ENCODE data around the gene CFTR.
"Not testable (repeated sequence)": the region's sequence is repeated elsewhere in the genome, so short reads cannot be mapped to it uniquely, and the experiment has no call there.

The CFTR gene

DNA sequence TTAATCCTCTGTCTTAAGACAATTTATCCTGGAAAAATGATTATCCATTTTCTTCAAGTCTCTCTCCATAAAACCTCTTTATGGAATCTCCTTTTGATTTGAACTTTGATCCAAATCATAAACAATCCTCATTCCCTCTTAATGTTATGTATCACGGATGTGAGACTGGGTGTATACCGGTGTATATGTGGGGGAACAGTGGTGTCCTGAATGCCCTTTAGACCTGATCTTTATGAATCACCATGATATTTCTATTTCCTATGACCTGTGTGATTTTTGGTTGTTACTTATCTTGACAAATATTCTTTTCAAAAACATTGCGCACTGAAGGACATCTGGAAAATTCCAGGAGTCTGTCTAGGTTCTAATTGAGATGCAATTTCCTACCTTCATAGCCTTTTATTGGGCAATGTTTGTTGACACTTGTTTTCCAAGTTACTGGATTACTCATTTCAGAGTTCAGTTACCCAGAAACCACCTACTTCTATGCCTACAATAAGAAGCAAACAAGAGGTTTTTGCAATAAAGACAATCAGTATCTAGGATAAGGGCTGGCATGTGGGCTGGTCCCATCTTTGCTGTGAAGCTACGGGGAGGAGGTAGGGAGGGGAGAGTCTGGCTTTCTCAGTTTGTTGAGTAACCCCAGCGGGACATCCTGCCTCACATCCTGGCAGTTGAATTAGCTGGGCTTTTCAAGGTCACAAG lies 203.0 kb downstream of the CFTR start:
- DNase-seq (ENCODE audit: low read depth in 1 of 2, low spot score in 1 of 2): no peak

DNA sequence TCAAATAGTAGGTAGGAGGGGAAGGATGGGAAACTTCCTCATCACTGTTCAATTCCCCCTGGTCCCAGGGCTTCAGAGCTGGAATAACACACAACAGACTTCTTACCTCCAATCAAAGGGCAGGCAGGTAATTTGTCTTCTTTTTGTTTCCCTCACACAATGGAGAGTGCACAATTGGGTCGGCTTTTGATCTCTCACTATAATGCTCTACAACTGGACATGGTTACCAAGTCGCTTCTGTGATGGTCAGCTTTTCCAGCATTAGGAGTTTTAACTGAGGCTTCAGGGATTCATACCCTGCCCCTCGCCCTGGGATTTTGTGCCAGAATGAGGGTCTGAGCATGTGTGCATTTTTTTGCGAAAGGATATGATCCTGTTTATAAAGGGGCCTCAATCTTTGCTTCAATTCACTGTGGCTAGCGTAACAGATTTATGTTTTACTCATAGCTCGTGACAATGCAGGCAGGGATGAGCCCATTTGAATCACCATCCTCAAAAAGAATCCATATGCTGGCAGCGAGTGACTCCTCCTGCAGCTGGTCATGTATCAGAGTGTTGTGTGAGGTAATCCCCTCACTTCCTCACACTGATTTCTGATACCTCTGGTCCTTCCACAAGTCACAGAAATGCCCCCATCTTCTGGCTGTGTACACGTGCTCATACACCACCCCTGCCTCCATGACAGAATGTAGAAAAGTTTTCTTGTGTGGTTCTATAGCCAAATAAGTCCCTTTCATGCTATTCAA lies 203.8 kb downstream of the CFTR start:
- DNase-seq (ENCODE audit: low read depth in 1 of 2, low spot score in 1 of 2): no peak

DNA sequence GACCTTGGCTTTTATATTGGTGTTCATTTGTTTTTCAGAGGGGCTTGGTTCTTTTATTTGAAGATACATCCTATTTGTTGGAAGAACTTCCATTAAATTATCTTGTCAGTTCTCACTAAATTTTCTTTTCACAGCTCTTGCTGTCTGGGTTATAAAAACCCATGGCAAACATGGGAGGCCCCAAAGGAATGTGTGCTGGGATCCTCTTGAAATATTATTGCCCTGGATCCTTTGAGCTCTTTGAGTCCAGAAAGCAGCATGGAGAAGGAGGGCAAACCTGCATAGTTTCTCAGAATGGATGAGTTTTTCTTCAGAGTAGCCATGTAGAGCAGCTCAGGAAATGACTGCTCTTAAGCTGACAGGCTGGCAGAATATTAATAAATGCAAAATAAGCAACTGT lies 206.0 kb downstream of the CFTR start:
- DNase-seq (ENCODE audit: low read depth in 1 of 2, low spot score in 1 of 2): no peak

DNA sequence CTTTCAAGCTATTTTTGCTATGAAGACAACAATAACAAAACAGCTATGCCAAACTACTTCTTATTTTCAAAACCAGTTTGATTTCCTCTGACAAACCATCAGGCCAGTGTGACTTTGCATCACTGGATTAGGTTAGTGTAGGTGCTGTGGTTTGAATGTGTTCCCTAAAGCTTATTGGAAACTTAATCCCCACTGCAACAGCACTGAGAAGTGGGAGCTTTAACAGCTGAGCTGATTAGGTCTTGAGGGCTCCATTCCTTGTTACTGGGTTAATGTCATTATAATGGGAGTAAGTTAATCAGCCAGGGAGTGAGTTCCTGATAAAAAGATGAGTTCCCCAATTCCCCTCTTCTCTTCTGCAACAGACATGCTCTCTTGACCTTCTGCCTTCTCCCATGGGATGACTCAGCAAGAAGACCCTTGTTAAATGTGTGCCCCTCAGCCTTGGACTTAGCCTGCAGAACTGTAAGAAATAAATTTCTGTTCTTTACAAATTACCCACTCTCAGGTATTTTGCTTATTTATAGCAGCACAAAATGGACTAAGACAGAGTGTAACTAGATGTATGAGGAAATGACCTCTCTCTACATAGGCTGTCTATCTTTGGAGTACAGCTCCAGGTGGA lies 206.6 kb downstream of the CFTR start:
- DNase-seq (ENCODE audit: low read depth in 1 of 2, low spot score in 1 of 2): no peak

DNA sequence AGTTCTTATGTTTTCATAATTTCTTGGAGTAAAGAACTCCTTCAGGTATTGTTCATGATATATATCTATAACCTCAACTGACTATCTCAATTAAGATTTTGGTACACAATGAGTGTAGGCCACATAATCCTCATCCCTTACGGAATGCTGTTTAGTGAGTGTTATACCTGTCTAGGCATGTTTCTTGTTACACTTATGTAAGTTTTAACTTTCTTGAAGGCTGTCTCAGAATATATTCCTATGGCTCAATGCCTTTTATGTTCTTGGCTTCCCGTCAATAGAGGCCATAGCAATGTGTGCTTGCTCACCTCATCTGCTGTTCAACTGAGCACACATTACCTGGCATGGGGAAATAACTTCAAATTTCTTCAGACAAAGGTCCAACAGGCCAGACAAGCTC lies 208.3 kb downstream of the CFTR start:
- DNase-seq (ENCODE audit: low read depth in 1 of 2, low spot score in 1 of 2): no peak

DNA sequence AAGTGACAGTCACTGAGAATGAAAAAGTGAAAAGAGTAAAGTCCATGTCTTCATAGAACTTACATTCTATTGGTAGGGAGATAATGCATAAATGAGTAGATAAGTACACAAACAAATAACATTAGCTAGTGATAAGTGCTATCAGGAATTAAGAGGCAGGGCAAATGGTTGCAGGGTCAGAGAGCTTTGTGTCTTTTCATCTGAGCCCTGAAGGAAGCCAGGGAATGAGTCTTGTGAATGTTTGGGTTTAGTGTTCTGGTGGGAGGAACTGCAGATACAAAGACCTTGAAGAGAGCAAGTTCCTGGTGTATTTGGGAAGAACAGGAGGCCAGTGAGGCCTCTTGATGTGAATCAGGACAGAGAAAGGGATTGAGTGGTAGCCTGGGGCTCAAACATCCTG lies 209.6 kb downstream of the CFTR start:
- DNase-seq (ENCODE audit: low read depth in 1 of 2, low spot score in 1 of 2): no peak

DNA sequence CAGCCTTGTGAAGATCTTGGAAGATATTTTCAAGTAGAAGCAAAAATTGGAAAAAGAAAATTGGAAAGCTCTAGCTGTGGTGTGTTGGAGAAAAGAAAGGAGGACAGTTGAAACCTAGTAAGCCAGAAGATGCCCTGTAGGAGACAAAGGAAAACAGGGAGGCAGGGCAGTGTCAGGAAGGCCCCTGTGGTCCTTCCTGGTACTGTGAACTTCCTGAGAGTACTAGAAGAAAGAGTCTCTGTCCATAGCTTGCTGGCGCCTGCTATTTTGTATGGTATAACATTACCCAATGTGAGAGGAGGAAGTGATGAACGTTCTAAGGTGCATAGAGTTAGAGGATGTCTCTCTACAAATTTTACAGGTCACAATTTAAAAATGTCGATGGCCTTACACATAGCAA lies 210.3 kb downstream of the CFTR start:
- no peak for DNase-seq (ENCODE audit: low read depth in 1 of 2, low spot score in 1 of 2)

DNA sequence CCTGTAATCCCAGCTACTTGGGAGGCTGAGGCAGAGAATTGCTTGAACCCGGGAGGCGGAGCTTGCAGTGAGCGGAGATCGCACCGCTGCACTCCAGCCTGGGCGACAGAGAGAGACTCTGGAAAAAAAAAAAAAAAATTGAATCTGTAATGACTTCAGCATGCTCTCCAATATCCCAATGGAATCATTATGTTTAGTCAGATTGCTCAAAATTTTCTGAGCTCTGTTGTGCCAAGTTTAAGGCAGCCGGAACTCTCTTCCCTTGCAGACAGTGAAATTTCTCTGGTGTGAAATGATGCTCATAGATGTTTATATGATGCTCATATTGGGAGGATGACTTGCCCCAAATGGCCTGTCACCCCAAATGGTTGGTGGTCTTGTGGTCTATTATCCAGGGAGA lies 212.5 kb downstream of the CFTR start:
- no peak for DNase-seq (ENCODE audit: low read depth in 1 of 2, low spot score in 1 of 2)

DNA sequence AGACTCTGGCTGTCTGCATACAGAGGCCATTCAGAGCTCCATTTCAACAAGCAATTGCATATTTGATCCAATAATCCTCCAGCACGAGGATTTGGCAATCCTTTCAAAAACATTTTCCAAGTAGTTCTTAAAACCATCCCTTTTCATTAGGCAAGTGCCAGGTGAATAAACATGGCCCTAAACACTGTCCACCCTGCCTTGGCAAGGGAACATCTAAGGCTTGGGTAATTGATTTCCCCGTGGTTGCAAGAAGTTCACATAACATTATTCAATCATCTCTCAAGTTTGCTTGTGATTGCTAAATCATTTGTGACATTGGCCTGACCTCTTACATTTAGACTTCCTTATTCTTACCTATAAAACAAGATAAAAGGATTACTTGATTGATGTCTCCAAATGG lies 218.2 kb downstream of the CFTR start:
- no peak for DNase-seq (ENCODE audit: low read depth in 1 of 2, low spot score in 1 of 2)

DNA sequence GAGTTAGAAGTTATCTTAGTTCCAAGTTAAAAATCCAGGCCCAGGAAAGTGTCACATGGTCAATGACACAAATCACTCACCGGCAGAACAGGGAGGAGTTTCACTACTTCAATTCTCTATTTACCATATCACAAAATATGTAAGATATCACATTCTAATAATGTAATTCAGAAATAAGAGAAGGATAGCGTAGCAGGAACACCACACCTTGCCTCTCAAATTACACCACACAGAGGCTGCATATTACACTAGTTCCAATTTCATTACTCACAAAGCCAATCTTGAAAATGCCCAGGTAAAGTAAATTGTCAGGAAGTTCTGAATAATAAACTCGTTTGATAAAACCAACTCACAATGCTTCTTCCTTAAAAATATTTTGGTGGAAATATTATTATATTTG lies 224.2 kb downstream of the CFTR start:
- DNase-seq (ENCODE audit: low read depth in 1 of 2, low spot score in 1 of 2): no peak

DNA sequence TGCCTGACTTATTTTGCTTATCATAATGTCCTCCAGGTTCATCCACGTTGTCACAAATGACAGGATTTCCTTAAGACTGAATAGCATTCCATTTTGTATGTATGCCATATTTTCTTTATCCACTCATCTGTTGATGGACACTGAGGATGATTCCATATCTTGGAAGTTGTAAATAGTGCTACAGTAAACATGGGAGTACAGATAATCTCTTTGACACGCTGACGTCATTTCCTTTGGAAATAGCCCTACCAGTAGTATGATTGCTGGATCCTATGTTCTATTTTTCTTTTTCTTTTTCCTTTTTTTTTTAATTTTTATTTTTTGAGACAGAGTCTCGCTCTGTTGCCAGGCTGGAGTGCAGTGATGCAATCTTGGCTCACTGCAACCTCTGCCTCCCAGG lies 225.8 kb downstream of the CFTR start:
- DNase-seq (ENCODE audit: low read depth in 1 of 2, low spot score in 1 of 2): no peak

DNA sequence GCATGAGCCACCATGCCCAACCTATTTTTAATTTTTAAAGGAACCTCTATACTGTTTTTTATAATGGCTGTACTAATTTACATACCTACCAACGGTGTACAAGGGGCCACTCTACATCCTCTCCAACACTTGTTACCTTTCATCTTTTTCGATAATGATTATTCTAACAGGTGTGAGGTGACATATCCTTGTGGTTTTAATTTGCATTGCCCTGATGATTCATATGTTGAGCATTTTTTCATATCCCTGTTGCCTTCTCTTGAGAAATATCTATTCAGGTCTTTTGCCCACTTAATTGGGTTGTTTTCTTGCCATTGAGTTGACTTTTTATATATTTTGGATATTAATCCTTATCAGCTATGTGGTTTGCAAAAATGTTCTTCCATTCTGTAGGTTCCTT lies 226.4 kb downstream of the CFTR start:
- DNase-seq (ENCODE audit: low read depth in 1 of 2, low spot score in 1 of 2): no peak

DNA sequence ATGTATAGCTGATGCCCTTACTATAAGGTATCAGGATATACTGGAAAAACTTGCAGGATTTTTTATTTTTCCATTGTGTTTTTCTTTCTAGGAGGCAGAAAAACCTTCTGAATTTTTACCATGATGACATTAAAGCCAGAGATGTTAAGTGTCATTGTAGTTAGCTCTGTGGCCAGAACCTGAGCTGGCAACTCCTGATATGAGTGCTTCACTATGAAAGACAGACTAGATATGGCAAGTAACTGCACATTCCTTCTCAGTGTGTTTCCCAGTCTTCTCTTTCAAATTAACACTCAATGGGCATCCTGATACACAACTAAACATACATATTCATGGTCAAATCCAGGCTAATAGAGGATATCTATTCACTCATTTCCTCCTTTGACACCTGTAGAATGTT lies 227.3 kb downstream of the CFTR start:
- DNase-seq (ENCODE audit: low read depth in 1 of 2, low spot score in 1 of 2): no peak

DNA sequence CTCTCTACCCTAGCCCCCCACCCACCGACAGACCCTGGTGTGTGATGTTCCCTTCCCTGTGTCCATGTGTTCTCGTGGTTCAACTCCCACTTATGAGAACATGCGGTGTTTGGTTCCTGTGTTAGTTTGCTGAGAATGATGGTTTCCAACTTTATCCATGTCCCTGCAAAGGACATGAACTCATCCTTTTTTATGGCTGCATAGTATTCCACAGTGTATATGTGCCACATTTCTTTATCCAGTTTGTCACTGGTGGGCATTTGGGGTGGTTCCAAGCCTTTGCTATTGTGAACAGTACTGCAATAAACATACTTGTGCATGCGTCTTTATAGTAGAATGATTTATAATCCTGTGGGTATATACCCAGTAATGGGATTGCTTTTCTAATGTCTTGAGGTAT lies 228.3 kb downstream of the CFTR start:
- DNase-seq (ENCODE audit: low read depth in 1 of 2, low spot score in 1 of 2): not testable (repeated sequence)

DNA sequence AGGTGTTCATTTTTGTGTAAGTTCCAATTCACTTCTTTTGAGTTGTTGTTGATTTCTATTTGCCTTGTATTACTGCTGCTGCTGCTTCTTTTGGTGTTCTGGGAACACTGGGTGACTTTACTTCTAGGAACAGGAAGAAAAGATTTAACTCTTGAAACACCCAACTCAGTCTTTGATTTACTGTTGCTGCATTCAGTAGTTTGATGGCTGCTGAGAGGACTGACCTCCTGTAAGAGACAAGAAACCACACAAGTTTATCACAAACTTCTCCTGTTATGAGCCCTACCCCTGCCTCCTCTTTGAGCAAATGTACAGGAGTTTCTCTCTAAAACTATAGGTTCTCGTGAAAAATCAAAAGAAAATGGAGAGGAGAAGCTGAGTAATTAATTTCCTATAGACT lies 231.7 kb downstream of the CFTR start:
- DNase-seq (ENCODE audit: low read depth in 1 of 2, low spot score in 1 of 2): no peak

DNA sequence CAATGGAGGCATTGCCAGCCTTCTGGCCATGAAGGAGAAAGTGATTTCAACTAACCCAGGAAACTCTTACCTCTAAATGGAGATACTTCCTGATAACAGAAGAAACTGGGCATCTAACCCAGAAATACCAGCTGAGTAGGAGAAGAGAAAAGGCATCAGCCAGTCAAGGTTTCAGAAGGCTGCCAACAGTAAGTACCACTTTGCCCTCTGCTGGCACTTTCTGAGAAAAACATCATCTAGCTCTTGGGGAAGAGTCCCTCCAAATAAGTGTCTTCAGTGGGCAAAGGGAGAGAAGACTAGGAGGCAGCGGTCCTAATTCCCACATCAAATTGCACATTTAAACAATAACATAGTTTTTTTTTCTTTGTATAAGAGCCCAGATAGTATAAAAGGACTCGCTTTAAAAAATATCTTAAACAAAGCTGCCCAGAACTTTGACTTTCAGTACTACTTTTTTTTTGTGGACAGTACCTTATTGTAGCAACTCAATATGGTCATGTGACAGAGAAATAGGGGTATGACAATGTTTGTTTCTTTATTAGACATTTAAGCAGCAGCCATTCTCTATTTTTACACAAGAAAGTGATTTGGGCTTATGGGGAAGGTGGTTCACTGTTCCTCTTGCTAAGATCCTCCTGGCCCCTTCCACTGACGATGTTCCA lies 236.1 kb downstream of the CFTR start:
- no peak for DNase-seq (ENCODE audit: low read depth in 1 of 2, low spot score in 1 of 2)

DNA sequence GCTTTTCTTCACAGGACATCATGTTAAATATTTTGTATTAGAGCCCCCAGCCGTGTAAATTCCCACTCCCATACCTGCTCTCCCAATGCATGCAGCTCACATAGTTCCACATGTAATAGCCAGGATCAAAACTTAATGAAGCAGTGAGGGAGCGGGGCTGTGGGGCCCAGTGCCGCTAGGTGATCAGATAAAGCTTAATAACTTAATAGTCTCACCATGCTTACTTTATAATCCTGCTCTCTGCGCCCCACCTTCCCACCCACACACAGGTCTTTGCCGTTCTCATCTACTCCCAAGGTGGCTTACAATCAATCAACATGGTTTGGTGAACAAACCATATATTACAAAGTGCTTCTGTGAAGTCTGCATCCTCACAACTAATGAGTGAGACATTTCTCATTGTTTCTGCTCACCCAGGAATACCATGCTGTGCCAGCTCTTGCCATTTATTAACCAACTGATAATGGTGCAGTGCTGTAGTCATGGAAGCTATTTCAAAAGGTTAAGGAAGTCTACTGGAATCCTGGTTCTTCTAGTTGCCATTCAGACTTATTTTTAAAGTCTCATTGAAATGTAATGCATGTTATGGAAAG lies 237.0 kb downstream of the CFTR start:
- DNase-seq (ENCODE audit: low read depth in 1 of 2, low spot score in 1 of 2): no peak

DNA sequence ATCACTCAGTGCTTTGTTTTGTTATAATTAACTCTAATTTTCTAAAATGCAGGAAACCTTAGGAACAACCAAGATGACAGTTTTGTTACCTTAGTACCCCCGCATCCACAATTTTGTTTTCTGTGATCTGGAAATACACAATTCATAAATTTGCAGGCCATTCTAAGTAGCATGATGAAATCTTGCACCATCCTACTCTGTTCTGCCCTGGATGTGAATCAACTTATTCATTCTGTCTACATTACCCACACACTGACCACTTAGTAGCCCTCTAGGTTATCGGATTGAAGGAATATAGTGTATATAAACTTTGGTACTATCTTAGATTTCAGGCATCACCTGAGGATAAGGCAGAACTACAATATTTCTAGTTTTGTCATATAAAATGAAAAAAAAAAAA lies 237.5 kb downstream of the CFTR start:
- DNase-seq (ENCODE audit: low read depth in 1 of 2, low spot score in 1 of 2): no peak
